Inferior parietal cortex (tissue), 1 donor: ENCODE measurements around the gene CTDSP2.
"Not testable (repeated sequence)": the region's sequence is repeated elsewhere in the genome, so short reads cannot be mapped to it uniquely, and the experiment has no call there.

Source experiments
- DNase-seq: peaks from one replicate; pipeline ENCODE4 v3.0.0-alpha.2; 2016; ENCODE audit errors: extremely low spot score

Gene CTDSP2

GRCh38 chr12:57782608-57783465 is 63.7 kb downstream of the CTDSP2 start, which contains the start of gene TSFM:
TSS of gene TSFM (plus strand) at chr12:57782787. CDS start at chr12:57782802, 15 bp downstream.
- DNase-seq, result peak; percentile 98

GRCh38 chr12:57782243-57782607 is 64.3 kb downstream of the CTDSP2 start:
- no peak for DNase-seq

- no peak for DNase-seq
Observed at GRCh38 chr12:57781801-57782200, 64.7 kb downstream of the CTDSP2 start.

GRCh38 chr12:57781244-57781643 is 65.3 kb downstream of the CTDSP2 start:
- no peak for DNase-seq

GRCh38 chr12:57780284-57780897 is 66.1 kb downstream of the CTDSP2 start:
- DNase-seq, result no peak

- no peak for DNase-seq
Observed at GRCh38 chr12:57779736-57780135, 66.8 kb downstream of the CTDSP2 start.

- DNase-seq, result no peak
Observed at GRCh38 chr12:57777911-57778310, 68.6 kb downstream of the CTDSP2 start.

- no peak for DNase-seq
Observed at GRCh38 chr12:57777367-57777766, 69.2 kb downstream of the CTDSP2 start.

- no peak for DNase-seq
Observed at GRCh38 chr12:57776247-57776587, 70.3 kb downstream of the CTDSP2 start.

GRCh38 chr12:57775563-57776246 is 70.8 kb downstream of the CTDSP2 start:
- no peak for DNase-seq

- DNase-seq, result no peak
Observed at GRCh38 chr12:57775044-57775443, 71.5 kb downstream of the CTDSP2 start.

- not testable (repeated sequence) for DNase-seq
Observed at GRCh38 chr12:57774634-57775033, 71.9 kb downstream of the CTDSP2 start.

- no peak for DNase-seq
Observed at GRCh38 chr12:57772429-57773322, 73.9 kb downstream of the CTDSP2 start, which contains the start of gene EEF1AKMT3. TSS of gene EEF1AKMT3 (plus strand) at chr12:57772614. CDS start at chr12:57772725, 111 bp downstream.

GRCh38 chr12:57771873-57772428 is 74.6 kb downstream of the CTDSP2 start, which contains the start of gene METTL1:
TSS of gene METTL1 (minus strand) at chr12:57772105. CDS start at chr12:57772083, 22 bp downstream.
- DNase-seq, result peak; percentile 97

- no peak for DNase-seq
Observed at GRCh38 chr12:57771236-57771872, 75.2 kb downstream of the CTDSP2 start.

GRCh38 chr12:57770734-57771133 is 75.8 kb downstream of the CTDSP2 start:
- no peak for DNase-seq
